K562 (cell line): Measurements from ENCODE around the gene TMEM143. TPM values are rescaled to one million over a fixed set of nuclear protein-coding genes. Genes with fewer than 3 reads are reported as not detected.

Experiments used
- EWSR1 ChIP-seq: fragments of 450-650 bp; IDR thresholded peaks from 2 replicates; pipeline ENCODE4 v1.6.1; 2018; ENCODE audit warnings: borderline replicate concordance, mild to moderate bottlenecking, low read depth, moderate library complexity; ENCODE audit not compliant: partially characterized antibody
- FUS ChIP-seq: fragments of 200-400 bp; formaldehyde crosslinking; optimal IDR thresholded peaks from 2 replicates; pipeline ENCODE3; 2017; ENCODE audit warnings: low read depth, low read length
- GTF2F1 ChIP-seq: IDR thresholded peaks from 2 replicates; pipeline ENCODE4 v1.6.1; 2011; ENCODE audit warnings: low read depth, low read length, improper control_type of control experiment
- MAFG ChIP-seq: fragments of 450-650 bp; conservative IDR thresholded peaks from 2 replicates; pipeline ENCODE4 v1.6.1; 2016; ENCODE audit warnings: missing genetic modification characterization, missing compliant biosample characterization
- MECOM ChIP-seq: fragments of 250-450 bp; sonication (Bioruptor Pico); IDR thresholded peaks from 2 replicates; pipeline ENCODE4 v1.8.0; 2022; ENCODE audit warnings: inconsistent platforms
- MEIS2 ChIP-seq: fragments of 450-650 bp; IDR thresholded peaks from 2 replicates; pipeline ENCODE4 v1.6.1; 2014; ENCODE audit warnings: mild to moderate bottlenecking; ENCODE audit not compliant: partially characterized antibody
- MITF ChIP-seq: IDR thresholded peaks from 2 replicates; pipeline ENCODE4 v1.6.1; 2014; ENCODE audit warnings: antibody characterized with exemption
- MNT ChIP-seq, 2 experiments: fragments of 450-650 bp; conservative IDR thresholded peaks; 2 replicates each; pipeline ENCODE4 v1.6.1; 2017; ENCODE audit warnings: mild to moderate bottlenecking in 2 of 2, moderate library complexity in 2 of 2
- MTF1 ChIP-seq: fragments of 250-450 bp; sonication (Bioruptor Pico); IDR thresholded peaks from 2 replicates; pipeline ENCODE4 v1.9.0; 2021; ENCODE audit warnings: moderate library complexity, mild to moderate bottlenecking, inconsistent platforms, borderline replicate concordance
- MXD1 ChIP-seq: fragments of 250-450 bp; sonication (Bioruptor Pico); IDR thresholded peaks from 2 replicates; pipeline ENCODE4 v1.8.0; 2021; ENCODE audit warnings: borderline replicate concordance, mild to moderate bottlenecking, moderate library complexity; ENCODE audit not compliant: poor library complexity, severe bottlenecking
- NFE2L1 ChIP-seq: fragments of 450-650 bp; IDR thresholded peaks from 2 replicates; pipeline ENCODE4 v1.6.1; 2016; ENCODE audit warnings: missing genetic modification characterization, low read depth, mild to moderate bottlenecking, missing compliant biosample characterization, moderate library complexity, borderline replicate concordance
- NONO ChIP-seq, 2 experiments: fragments of 200-400 bp in 1 of 2; fragments of 450-650 bp in 1 of 2; formaldehyde crosslinking in 1 of 2; IDR thresholded peaks; 2 replicates each; pipeline ENCODE4 v1.6.1; 2017; ENCODE audit warnings: low read depth in 2 of 2, mild to moderate bottlenecking in 2 of 2, moderate library complexity in 2 of 2, low read length in 1 of 2
- POU5F1 ChIP-seq: fragments of 150-350 bp; IDR thresholded peaks from 2 replicates; pipeline ENCODE4 v1.6.1; 2014; ENCODE audit warnings: borderline replicate concordance, low read length, low read depth, mild to moderate bottlenecking; ENCODE audit not compliant: partially characterized antibody
- RAD21 ChIP-seq, 2 experiments: fragments of 250-450 bp in 1 of 2; fragments of 450-650 bp in 1 of 2; sonication (Bioruptor Pico) in 1 of 2; formaldehyde crosslinking in 1 of 2; IDR thresholded peaks in 1 of 2; conservative IDR thresholded peaks in 1 of 2; 2 replicates each; pipeline versions ENCODE4 v1.4.0 to v1.8.0; 2020 to 2022; ENCODE audit warnings: mild to moderate bottlenecking in 2 of 2, moderate library complexity in 1 of 2
- RBM14 ChIP-seq: fragments of 200-400 bp; formaldehyde crosslinking; IDR thresholded peaks from 2 replicates; pipeline ENCODE4 v1.6.1; 2018; ENCODE audit warnings: low read depth, mild to moderate bottlenecking, low read length, moderate library complexity, borderline replicate concordance; ENCODE audit not compliant: insufficient read depth
- RBM34 ChIP-seq: fragments of 200-400 bp; formaldehyde crosslinking; IDR thresholded peaks from 2 replicates; pipeline ENCODE4 v1.6.1; 2018; ENCODE audit warnings: low read length, borderline replicate concordance; ENCODE audit not compliant: insufficient read depth
- ZNF165 ChIP-seq: fragments of 250-450 bp; sonication (Bioruptor Pico); IDR thresholded peaks from 2 replicates; pipeline ENCODE4 v1.4.0; 2020; ENCODE audit warnings: borderline replicate concordance
- ZNF24 ChIP-seq: fragments of 450-650 bp; IDR thresholded peaks from 2 replicates; pipeline ENCODE4 v1.6.1; 2016
- ZNF311 ChIP-seq: fragments of 250-450 bp; sonication (Bioruptor Pico); IDR thresholded peaks from 2 replicates; pipeline ENCODE4 v1.4.0; 2020; ENCODE audit warnings: mild to moderate bottlenecking, moderate library complexity
- polyA plus RNA-seq, 8 experiments: library from polyadenylated mRNA; depleted of rRNA in 4 of 8; stranded (reverse) in 5 of 8; unstranded in 3 of 8; fragments of >200 nt; fragmentation: Nextera tagmentation in 2 of 8; fragmentation: Illumina TruSeq in 1 of 8; extraction: Ambion mirVana in 2 of 8; extraction: Trizol in 1 of 8; gene quantifications; 2 replicates each; pipeline versions ENCODE4 v1.2.1 to v1.2.3, GENCODE V29; 2011 to 2014; ENCODE audit warnings: inconsistent platforms in 1 of 8, missing spikeins in 1 of 8
- total RNA-seq, 7 experiments: library from RNA; depleted of rRNA in 6 of 7; stranded (reverse); fragments of >200 nt in 6 of 7; fragmentation: Illumina TruSeq in 2 of 7; extraction: Trizol in 2 of 7; gene quantifications; 2 replicates each; pipeline versions ENCODE4 v1.2.1 to v1.2.3, GENCODE V29; 2011 to 2021; ENCODE audit warnings: low replicate concordance in 1 of 7
- TF ChIP-seq, protein P1 (sequence below), 2 experiments: fragments of 450-650 bp; IDR thresholded peaks; 2 replicates each; pipeline ENCODE4 v1.6.1; 2016

Gene TMEM143
- total and polyA plus RNA-seq, 9 of the 15 experiments (the other 6 are each of a cell fraction or from before 2014, with no cell fraction given) = 0.66 to 8.8 (median 4.3) TPM

- TF ChIP-seq MNT (conservative IDR thresholded peaks at IDR 0.05) (no peak), MXD1 (CRISPR knock-in tag) (no peak), ZNF311 (CRISPR knock-in tag) (no peak), NFE2L1 (tag) (no peak), RBM34 (no peak), EWSR1 (no peak), ZNF165 (CRISPR knock-in tag) (no peak), MECOM (CRISPR knock-in tag) (no peak), FUS (no peak), NONO (IDR thresholded peaks at IDR 0.05; ENCODE audit: low read depth in 2 of 2, low read length in 1 of 2) (no peak), RAD21 (CRISPR knock-in tag; conservative IDR thresholded peaks at IDR 0.05 in 1 of 2, IDR thresholded peaks at IDR 0.05 in 1 of 2) (no peak), ZNF24 (no peak), MAFG (tag) (no peak), GTF2F1 (no peak), MTF1 (CRISPR knock-in tag) (no peak), MEIS2 (no peak), MITF (no peak), POU5F1 (peak; percentile 59), RBM14 (no peak)
- TF ChIP-seq, protein P1, sequence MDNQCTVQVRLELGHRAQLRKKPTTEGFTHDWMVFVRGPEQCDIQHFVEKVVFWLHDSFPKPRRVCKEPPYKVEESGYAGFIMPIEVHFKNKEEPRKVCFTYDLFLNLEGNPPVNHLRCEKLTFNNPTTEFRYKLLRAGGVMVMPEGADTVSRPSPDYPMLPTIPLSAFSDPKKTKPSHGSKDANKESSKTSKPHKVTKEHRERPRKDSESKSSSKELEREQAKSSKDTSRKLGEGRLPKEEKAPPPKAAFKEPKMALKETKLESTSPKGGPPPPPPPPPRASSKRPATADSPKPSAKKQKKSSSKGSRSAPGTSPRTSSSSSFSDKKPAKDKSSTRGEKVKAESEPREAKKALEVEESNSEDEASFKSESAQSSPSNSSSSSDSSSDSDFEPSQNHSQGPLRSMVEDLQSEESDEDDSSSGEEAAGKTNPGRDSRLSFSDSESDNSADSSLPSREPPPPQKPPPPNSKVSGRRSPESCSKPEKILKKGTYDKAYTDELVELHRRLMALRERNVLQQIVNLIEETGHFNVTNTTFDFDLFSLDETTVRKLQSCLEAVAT (IDR thresholded peaks at IDR 0.05) = no peak
Measured at GRCh38 chr19:48362716-48363499, 832 bp downstream of the TMEM143 start (continued).
